Left ventricle myocardium inferior (tissue), 1 donor: ENCODE measurements around the gene GADL1. TPM values are rescaled to one million over a fixed set of nuclear protein-coding genes. Genes with fewer than 3 reads are reported as not detected.

Experiments
- DNase-seq: peaks from one replicate; pipeline ENCODE4 v3.0.0-alpha.2; 2020
- H3K27ac ChIP-seq: fragments of 200-600 bp; replicated peaks from 2 replicates; pipeline ENCODE4 v1.8.0; 2021
- H3K27me3 ChIP-seq: fragments of 200-600 bp; 2 replicates; pipeline ENCODE4 v1.8.0; 2021; ENCODE audit warnings: low read depth
- H3K36me3 ChIP-seq: fragments of 200-600 bp; 2 replicates; pipeline ENCODE4 v1.8.0; 2021
- H3K4me1 ChIP-seq: fragments of 200-600 bp; 2 replicates; pipeline ENCODE4 v1.8.0; 2021
- H3K4me3 ChIP-seq: fragments of 200-600 bp; 2 replicates; pipeline ENCODE4 v1.8.0; 2021; ENCODE audit warnings: mild to moderate bottlenecking, moderate library complexity
- H3K9me3 ChIP-seq: fragments of 200-600 bp; replicated peaks from 2 replicates; pipeline ENCODE4 v1.8.0; 2021
- CTCF ChIP-seq: fragments of 200-600 bp; IDR thresholded peaks from 2 replicates; pipeline ENCODE4 v1.8.0; 2021; ENCODE audit warnings: antibody characterized with exemption, mild to moderate bottlenecking, borderline replicate concordance
- intact Hi-C: fragments of 100-400 bp; cut with micrococcal nuclease; formaldehyde crosslinking; loops from one replicate; pipeline ENCODE4 v1.11.0; 2022
- total RNA-seq: library from RNA; stranded (reverse); fragmentation: NEBNext Ultra II Directional; extraction: Animal tissue kit (Norgen Biotek cat#: 25700); gene quantifications from one replicate; pipeline ENCODE4 v1.2.1, GENCODE V29; 2021
- donor health status: DM: no; HTN: yes; CAD: no; lungs with severe emphysema.

Gene GADL1
- total RNA-seq, 1 donor from 2014 or later: 0.11 TPM

GRCh38 chr3:30685267-30685667 is 209.2 kb downstream of the GADL1 start:
- intact Hi-C loops: loop anchor here (10.0 kb wide), 1 partner anchor 170 kb away; no protein-coding TSS in a partner anchor
- Histone ChIP-seq H3K36me3 (peaks cover 31% of the 10 kb centered on the region), H3K9me3 (no peaks in the 10 kb centered on the region), H3K4me3 (no peak overlapping the region), H3K27ac (peak overlapping the region; percentile 79), H3K4me1 (peaks cover 100% of the 10 kb centered on the region), H3K27me3 (no peaks in the 10 kb centered on the region)
- DNase-seq: no peak
- TF ChIP-seq CTCF: no peak

GRCh38 chr3:30684356-30684755 is 210.1 kb downstream of the GADL1 start:
- peak overlapping the region; percentile 79 for H3K27ac ChIP-seq
- H3K36me3 ChIP-seq: peaks cover 28% of the 10 kb centered on the region
- intact Hi-C loops: loop anchor here (5.0 to 10.0 kb wide), 2 partner anchors 77 to 170 kb away; partner anchors contain the start of gene TGFBR2
- H3K27me3 ChIP-seq: no peaks in the 10 kb centered on the region
- TF ChIP-seq CTCF: no peak
- DNase-seq: no peak
- H3K4me1 ChIP-seq: peaks cover 100% of the 10 kb centered on the region
- no peaks in the 10 kb centered on the region for H3K9me3 ChIP-seq
- H3K4me3 ChIP-seq: no peak overlapping the region

- H3K27ac ChIP-seq: peak overlapping the region; percentile 79
- peaks cover 100% of the 10 kb centered on the region for H3K4me1 ChIP-seq
- no peak overlapping the region for H3K4me3 ChIP-seq
These were observed 210.7 kb downstream of the GADL1 start for GRCh38 chr3:30683769-30684168.

GRCh38 chr3:30682434-30683155 is 211.9 kb downstream of the GADL1 start:
- intact Hi-C loops: loop anchor here (5.0 to 10.0 kb wide), 2 partner anchors 75 to 168 kb away; partner anchors contain the start of gene TGFBR2
- no peaks in the 10 kb centered on the region for H3K27me3 ChIP-seq
- H3K36me3 ChIP-seq: peaks cover 30% of the 10 kb centered on the region
- TF ChIP-seq CTCF: no peak
- no peak overlapping the region for H3K4me3 ChIP-seq
- DNase-seq: no peak
- H3K4me1 ChIP-seq: peaks cover 100% of the 10 kb centered on the region
- no peaks in the 10 kb centered on the region for H3K9me3 ChIP-seq
- H3K27ac ChIP-seq: peak overlapping the region; percentile 79

More at GRCh38 chr3:30683769-30684168, 210.7 kb downstream of the GADL1 start:
- no peaks in the 10 kb centered on the region for H3K9me3 ChIP-seq
- TF ChIP-seq CTCF: no peak
- peaks cover 29% of the 10 kb centered on the region for H3K36me3 ChIP-seq
- DNase-seq: no peak
- intact Hi-C loops: loop anchor here (5.0 to 10.0 kb wide), 2 partner anchors 76 to 169 kb away; partner anchors contain the start of gene TGFBR2
- no peaks in the 10 kb centered on the region for H3K27me3 ChIP-seq

DNA sequence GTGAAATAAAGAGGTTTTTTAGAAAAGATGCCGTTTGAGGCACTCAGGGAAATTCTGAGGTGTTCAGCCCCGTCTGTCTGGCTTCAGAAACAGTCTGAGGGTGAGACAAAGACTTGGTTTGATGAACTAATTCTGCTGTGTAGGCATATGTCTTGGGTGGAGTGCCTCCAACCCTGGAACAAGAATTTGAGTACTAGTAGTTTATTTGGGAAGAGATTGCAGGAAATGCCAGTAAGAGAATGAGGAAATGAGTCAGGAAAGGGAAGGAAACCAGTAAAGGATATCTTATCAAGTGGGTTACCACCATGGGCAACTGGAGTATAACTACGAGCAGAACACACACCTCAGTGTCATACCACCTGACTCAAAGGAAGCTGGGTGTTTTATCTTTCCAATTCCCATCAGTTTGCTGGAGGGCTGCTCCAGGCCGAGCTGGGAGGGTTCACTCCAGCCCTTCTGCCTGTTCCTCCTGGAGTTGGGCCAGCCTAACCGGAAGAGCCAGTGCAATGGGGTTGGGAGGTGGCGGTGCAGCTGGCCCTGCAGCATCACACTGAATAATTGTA is 212.7 kb downstream of the GADL1 start:
- intact Hi-C loops: loop anchor here (5.0 to 10.0 kb wide), 2 partner anchors 74 to 167 kb away; partner anchors contain the start of gene TGFBR2
- TF ChIP-seq CTCF: no peak
- Histone ChIP-seq H3K27me3 (no peaks in the 10 kb centered on the region), H3K4me3 (no peak overlapping the region), H3K4me1 (peaks cover 100% of the 10 kb centered on the region), H3K27ac (peak overlapping the region; percentile 79), H3K9me3 (no peaks in the 10 kb centered on the region), H3K36me3 (peaks cover 31% of the 10 kb centered on the region)
- peak; percentile 62 for DNase-seq
